Germinal center (tissue), 1 donor: Measurements from ENCODE around the gene PTPRA.
"Not testable (repeated sequence)": the region's sequence is repeated elsewhere in the genome, so short reads cannot be mapped to it uniquely, and the experiment has no call there.

Experiments used
- DNase-seq: peaks from one replicate; pipeline ENCODE4 v3.0.0; 2012; ENCODE audit warnings: mixed read lengths, low spot score

Gene PTPRA

GRCh38 chr20:3045042-3045815 is 171.9 kb downstream of the PTPRA start:
- DNase-seq = no peak

- DNase-seq = peak; percentile 87
Measured at GRCh38 chr20:3045816-3046676, 172.8 kb downstream of the PTPRA start, which contains the start of gene MRPS26. TSS of gene MRPS26 (plus strand) at chr20:3046052. CDS start at chr20:3046069, 17 bp downstream.

GRCh38 chr20:3046677-3047462 is 173.6 kb downstream of the PTPRA start:
- DNase-seq = peak; percentile 14

- no peak for DNase-seq
Measured at GRCh38 chr20:3047486-3048419, 174.5 kb downstream of the PTPRA start.

GRCh38 chr20:3051385-3052019 is 178.2 kb downstream of the PTPRA start:
- DNase-seq = no peak

GRCh38 chr20:3059489-3059888 is 186.2 kb downstream of the PTPRA start:
- no peak for DNase-seq

GRCh38 chr20:3064119-3064518 is 190.8 kb downstream of the PTPRA start:
- DNase-seq = not testable (repeated sequence)

- DNase-seq = no peak
Measured at GRCh38 chr20:3067139-3068014, 194.1 kb downstream of the PTPRA start.

GRCh38 chr20:3068075-3068474 is 194.8 kb downstream of the PTPRA start:
- DNase-seq = no peak

- no peak for DNase-seq
Measured at GRCh38 chr20:3068986-3069900, 196.0 kb downstream of the PTPRA start.

GRCh38 chr20:3070725-3071124 is 197.4 kb downstream of the PTPRA start:
- no peak for DNase-seq

- no peak for DNase-seq
Measured at GRCh38 chr20:3071266-3071609, 198.0 kb downstream of the PTPRA start.

- no peak for DNase-seq
Measured at GRCh38 chr20:3071610-3072529, 198.6 kb downstream of the PTPRA start, which contains the start of gene OXT. TSS of gene OXT (plus strand) at chr20:3071620. CDS start at chr20:3071656, 36 bp downstream.

GRCh38 chr20:3072530-3073250 is 199.4 kb downstream of the PTPRA start:
- no peak for DNase-seq

GRCh38 chr20:3073251-3073643 is 200.0 kb downstream of the PTPRA start:
- DNase-seq = not testable (repeated sequence)

- no peak for DNase-seq
Measured at GRCh38 chr20:3074812-3075211, 201.5 kb downstream of the PTPRA start.

- DNase-seq = not testable (repeated sequence)
Measured at GRCh38 chr20:3075315-3075714, 202.0 kb downstream of the PTPRA start.
